IMR-90 (cell line): Measurements from ENCODE around the gene DAGLA. TPM values are rescaled to one million over a fixed set of nuclear protein-coding genes. Genes with fewer than 3 reads are reported as not detected.

Experiments
- ATAC-seq: fragments of 200-7000 bp; cut with Tn5 transposase; 2 replicates; pipeline ENCODE4 v1.9.1; 2020; ENCODE audit warnings: low read depth, mild to moderate bottlenecking, moderate library complexity
- BruUV-seq: library from RNA; stranded (reverse); fragments of 400-500 nt; replicated peaks from 2 replicates; lab custom pipeline; 2021; lab: Mats Ljungman, UMichigan
- CTCF ChIA-PET: fragments of 300-600 bp; formaldehyde crosslinking; extraction: SDS; loops from one replicate; lab custom pipeline; 2021; ENCODE audit warnings: antibody characterized with exemption; lab: Yijun Ruan, JAX
- POLR2A ChIA-PET: fragments of 300-600 bp; sonication (Branson Sonifier 250); formaldehyde crosslinking; loops from one replicate; lab custom pipeline; 2022; ENCODE audit warnings: antibody characterized with exemption; ENCODE audit not compliant: unreplicated experiment; lab: Charles Lee
- DNase-seq: peaks from one replicate; pipeline ENCODE4 v3.0.0; 2013
- H2AFZ ChIP-seq: replicated peaks from 2 replicates; pipeline ENCODE3; 2013; ENCODE audit warnings: low read length, mild to moderate bottlenecking; ENCODE audit not compliant: poor library complexity
- H2AK5ac ChIP-seq: 2 replicates; pipeline ENCODE4 v1.6.1; 2013; ENCODE audit warnings: low read depth, low read length, inconsistent platforms
- H2AK9ac ChIP-seq: replicated peaks from 2 replicates; pipeline ENCODE3; 2013; ENCODE audit warnings: mild to moderate bottlenecking, low read depth, low read length, moderate library complexity; ENCODE audit not compliant: poor library complexity
- H2BK120ac ChIP-seq: 2 replicates; pipeline ENCODE4 v1.6.1; 2013; ENCODE audit warnings: low read depth, low read length, inconsistent platforms
- H2BK15ac ChIP-seq: 3 replicates; pipeline ENCODE4 v1.6.1; 2013; ENCODE audit warnings: low read depth, low read length, inconsistent platforms
- H2BK20ac ChIP-seq: 2 replicates; pipeline ENCODE4 v1.6.1; 2013; ENCODE audit warnings: low read depth, mild to moderate bottlenecking, inconsistent platforms, low read length, moderate library complexity
- H2BK5ac ChIP-seq: 2 replicates; pipeline ENCODE4 v1.6.1; 2013; ENCODE audit warnings: mild to moderate bottlenecking, low read depth, low read length, inconsistent platforms; ENCODE audit not compliant: poor library complexity, severe bottlenecking
- H3K14ac ChIP-seq: replicated peaks from 2 replicates; pipeline ENCODE4 v1.6.1; 2013; ENCODE audit warnings: low read depth, low read length, inconsistent platforms
- H3K18ac ChIP-seq: 2 replicates; pipeline ENCODE4 v1.6.1; 2013; ENCODE audit warnings: low read depth, low read length, control low read depth
- H3K23ac ChIP-seq: 2 replicates; pipeline ENCODE4 v1.6.1; 2013; ENCODE audit warnings: low read depth, low read length, inconsistent platforms
- H3K27ac ChIP-seq: 2 replicates; pipeline ENCODE4 v1.5.1; 2013; ENCODE audit warnings: mild to moderate bottlenecking, control low read depth, low read length; ENCODE audit not compliant: insufficient read depth
- H3K27me3 ChIP-seq: 2 replicates; pipeline ENCODE4 v1.6.1; 2013; ENCODE audit warnings: low read length; ENCODE audit not compliant: control insufficient read depth, insufficient read depth
- H3K36me3 ChIP-seq: 2 replicates; pipeline ENCODE4 v1.6.1; 2013; ENCODE audit warnings: low read length, mixed read lengths; ENCODE audit not compliant: control insufficient read depth, insufficient read depth
- H3K4ac ChIP-seq: 2 replicates; pipeline ENCODE4 v1.6.1; 2013; ENCODE audit warnings: low read depth, low read length, inconsistent platforms
- H3K4me1 ChIP-seq: 2 replicates; pipeline ENCODE4 v1.6.1; 2013; ENCODE audit warnings: low read length, mixed read lengths; ENCODE audit not compliant: control insufficient read depth, insufficient read depth
- H3K4me2 ChIP-seq: 2 replicates; pipeline ENCODE4 v1.6.1; 2013; ENCODE audit warnings: low read depth, mild to moderate bottlenecking, control low read depth, low read length, moderate library complexity
- H3K4me3 ChIP-seq: 2 replicates; pipeline ENCODE4 v1.5.1; 2013; ENCODE audit warnings: low read depth, mild to moderate bottlenecking, control low read depth, low read length, moderate library complexity; ENCODE audit not compliant: insufficient read depth
- H3K56ac ChIP-seq: 2 replicates; pipeline ENCODE4 v1.6.1; 2013; ENCODE audit warnings: low read length, inconsistent platforms; ENCODE audit not compliant: insufficient read depth; ENCODE audit errors: extremely low read depth
- H3K79me1 ChIP-seq, 2 experiments: 2 replicates each; pipeline ENCODE4 v1.6.1; 2013; ENCODE audit warnings: low read length in 2 of 2, inconsistent platforms in 1 of 2, low read depth in 1 of 2
- H3K9ac ChIP-seq: 2 replicates; pipeline ENCODE4 v1.6.1; 2013; ENCODE audit warnings: low read depth, low read length, control low read depth
- H3K9me1 ChIP-seq: 2 replicates; pipeline ENCODE4 v1.6.1; 2013; ENCODE audit warnings: low read length, inconsistent platforms; ENCODE audit not compliant: insufficient read depth
- H3K9me3 ChIP-seq: 2 replicates; pipeline ENCODE4 v1.6.1; 2013; ENCODE audit warnings: low read length; ENCODE audit not compliant: control insufficient read depth, insufficient read depth
- H4K20me1 ChIP-seq: 2 replicates; pipeline ENCODE4 v1.6.1; 2013; ENCODE audit warnings: low read length, inconsistent platforms; ENCODE audit not compliant: insufficient read depth
- H4K5ac ChIP-seq: 2 replicates; pipeline ENCODE4 v1.6.1; 2013; ENCODE audit warnings: mild to moderate bottlenecking, low read depth, low read length, control low read depth
- H4K8ac ChIP-seq, 2 experiments: 2 replicates each; pipeline ENCODE4 v1.6.1; 2013; ENCODE audit warnings: low read depth in 2 of 2, low read length in 2 of 2, control low read depth in 1 of 2, inconsistent platforms in 1 of 2
- H4K91ac ChIP-seq: 2 replicates; pipeline ENCODE4 v1.6.1; 2013; ENCODE audit warnings: low read depth, low read length, inconsistent platforms; ENCODE audit not compliant: insufficient read depth
- BHLHE40 ChIP-seq: fragments of 150-350 bp; IDR thresholded peaks from 2 replicates; pipeline ENCODE4 v1.6.1; 2016; ENCODE audit warnings: mild to moderate bottlenecking, low read depth, low read length
- CEBPB ChIP-seq: IDR thresholded peaks from 2 replicates; pipeline ENCODE4 v1.6.1; 2012; ENCODE audit warnings: low read depth, low read length, improper control_type of control experiment
- CHD1 ChIP-seq: IDR thresholded peaks from 2 replicates; pipeline ENCODE4 v1.6.1; 2012; ENCODE audit warnings: low read depth, low read length, improper control_type of control experiment
- FOS ChIP-seq: fragments of 150-350 bp; IDR thresholded peaks from 2 replicates; pipeline ENCODE4 v1.6.1; 2016; ENCODE audit warnings: low read depth, low read length
- MAFK ChIP-seq: IDR thresholded peaks from 2 replicates; pipeline ENCODE4 v1.6.1; 2012; ENCODE audit warnings: low read depth, low read length, improper control_type of control experiment
- MAZ ChIP-seq: IDR thresholded peaks from 2 replicates; pipeline ENCODE4 v1.6.1; 2012; ENCODE audit warnings: low read depth, mild to moderate bottlenecking, low read length, improper control_type of control experiment, moderate library complexity, borderline replicate concordance
- MXI1 ChIP-seq: IDR thresholded peaks from 2 replicates; pipeline ENCODE4 v1.6.1; 2012; ENCODE audit warnings: low read depth, mild to moderate bottlenecking, low read length, moderate library complexity, borderline replicate concordance
- NFE2L2 ChIP-seq: fragments of 150-350 bp; IDR thresholded peaks from 2 replicates; pipeline ENCODE4 v1.6.1; 2016; ENCODE audit warnings: low read depth, mild to moderate bottlenecking, low read length
- POLR2A ChIP-seq: IDR thresholded peaks from 2 replicates; pipeline ENCODE4 v1.6.1; 2012; ENCODE audit warnings: mild to moderate bottlenecking, low read depth, low read length
- RAD21 ChIP-seq: IDR thresholded peaks from 2 replicates; pipeline ENCODE4 v1.6.1; 2012; ENCODE audit warnings: low read length, improper control_type of control experiment
- RCOR1 ChIP-seq: IDR thresholded peaks from 2 replicates; pipeline ENCODE4 v1.6.1; 2012; ENCODE audit warnings: mild to moderate bottlenecking, low read length, improper control_type of control experiment; ENCODE audit not compliant: insufficient replicate concordance
- RFX5 ChIP-seq: IDR thresholded peaks from 2 replicates; pipeline ENCODE4 v1.8.0; 2012; ENCODE audit warnings: low read depth, mild to moderate bottlenecking, low read length, moderate library complexity
- WGBS, 2 experiments: methylation state at CpG; one replicate each; pipeline versions ENCODE4 v1.1.5 to v1.1.7; 2013; ENCODE audit warnings: missing lambda C conversion rate in 2 of 2; ENCODE audit not compliant: insufficient read length in 1 of 2; ENCODE audit errors: extremely low coverage in 2 of 2; 5-methylcytosine and 5-hydroxymethylcytosine counted together
- dilution Hi-C: fragments of 300-500 bp; cut with HindIII; formaldehyde crosslinking; loops from one replicate; pipeline ENCODE4 v1.14.3; 2018; ENCODE audit warnings: low sequenced_read_pairs; ENCODE audit not compliant: unreplicated experiment
- in situ Hi-C: fragments of 300-500 bp; cut with MboI; formaldehyde crosslinking; loops from 3 replicates; pipeline ENCODE4 v1.14.3; 2019; ENCODE audit warnings: low sequenced_read_pairs, inconsistent platforms, mixed read lengths
- intact Hi-C: fragments of 100-400 bp; cut with micrococcal nuclease; formaldehyde crosslinking; loops from 2 replicates; pipeline ENCODE4 v1.10.0; 2022
- polyA plus RNA-seq, 3 experiments: library from polyadenylated mRNA; depleted of rRNA; stranded (reverse); fragments of >200 nt; gene quantifications; 2 replicates each; pipeline ENCODE4 v1.2.3, GENCODE V29; 2012; ENCODE audit warnings: low replicate concordance in 1 of 3
- total RNA-seq: library from RNA; depleted of rRNA; stranded (reverse); fragments of >200 nt; gene quantifications from 2 replicates; pipeline ENCODE4 v1.2.3, GENCODE V29; 2012
- TF ChIP-seq, protein P1 (sequence below): fragments of 150-350 bp; IDR thresholded peaks from 2 replicates; pipeline ENCODE4 v1.6.1; 2016; ENCODE audit warnings: low read depth, mild to moderate bottlenecking, low read length, moderate library complexity, borderline replicate concordance
- TF ChIP-seq, protein P2 (sequence below): conservative IDR thresholded peaks from 2 replicates; pipeline ENCODE4 v1.5.1; 2012; ENCODE audit warnings: mild to moderate bottlenecking, low read depth, low read length, improper control_type of control experiment

The DAGLA gene
- total and polyA plus RNA-seq, 2 of the 4 experiments (the other 2 are of a cell fraction) = 0.90 to 3.8 TPM

DNA sequence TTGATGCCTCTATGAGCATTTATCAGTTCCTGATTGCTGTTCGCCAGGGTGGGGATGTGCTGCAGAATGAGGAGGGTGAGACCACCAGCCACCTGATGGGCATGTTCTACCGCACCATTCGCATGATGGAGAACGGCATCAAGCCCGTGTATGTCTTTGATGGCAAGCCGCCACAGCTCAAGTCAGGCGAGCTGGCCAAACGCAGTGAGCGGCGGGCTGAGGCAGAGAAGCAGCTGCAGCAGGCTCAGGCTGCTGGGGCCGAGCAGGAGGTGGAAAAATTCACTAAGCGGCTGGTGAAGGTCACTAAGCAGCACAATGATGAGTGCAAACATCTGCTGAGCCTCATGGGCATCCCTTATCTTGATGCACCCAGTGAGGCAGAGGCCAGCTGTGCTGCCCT lies 115.3 kb downstream of the DAGLA start:
- dilution Hi-C loops = no loop called here
- H3K9me1 ChIP-seq = peaks cover 5% of the 10 kb centered on the region
- intact Hi-C loops = no loop called here
- H3K56ac ChIP-seq = no peak overlapping the region
- no peak overlapping the region for H2AK9ac ChIP-seq
- no peak overlapping the region for H3K27ac ChIP-seq
- ATAC-seq = no peak
- no peak overlapping the region for H3K23ac ChIP-seq
- no peaks in the 10 kb centered on the region for H3K9me3 ChIP-seq
- no peak overlapping the region for H3K4ac ChIP-seq
- no peak overlapping the region for H3K4me2 ChIP-seq
- 86% methylated on average over 11 of the region's 12 CpGs; no CpG with 5 or more reads in 1 of the 2 experiments for WGBS, 2 experiments
- H3K14ac ChIP-seq = no peak overlapping the region
- no peak overlapping the region for H4K91ac ChIP-seq
- POLR2A ChIA-PET = no interaction called here
- H3K18ac ChIP-seq = no peak overlapping the region
- CTCF ChIA-PET = interaction anchor here (3.6 kb wide), 1 partner anchor 312 kb away, joined by 27 read pairs; no protein-coding TSS in a partner anchor
- peaks cover 5% of the 10 kb centered on the region for H3K4me1 ChIP-seq
- in situ Hi-C loops = loop anchor here (5.0 to 10.0 kb wide), 2 partner anchors 157 to 309 kb away; partner anchors contain the start of gene BEST1
- no peak overlapping the region for H3K4me3 ChIP-seq
- no peak for DNase-seq
- BruUV-seq = no TSS peak
- no peak overlapping the region for H3K9ac ChIP-seq
- TF ChIP-seq, protein P1, sequence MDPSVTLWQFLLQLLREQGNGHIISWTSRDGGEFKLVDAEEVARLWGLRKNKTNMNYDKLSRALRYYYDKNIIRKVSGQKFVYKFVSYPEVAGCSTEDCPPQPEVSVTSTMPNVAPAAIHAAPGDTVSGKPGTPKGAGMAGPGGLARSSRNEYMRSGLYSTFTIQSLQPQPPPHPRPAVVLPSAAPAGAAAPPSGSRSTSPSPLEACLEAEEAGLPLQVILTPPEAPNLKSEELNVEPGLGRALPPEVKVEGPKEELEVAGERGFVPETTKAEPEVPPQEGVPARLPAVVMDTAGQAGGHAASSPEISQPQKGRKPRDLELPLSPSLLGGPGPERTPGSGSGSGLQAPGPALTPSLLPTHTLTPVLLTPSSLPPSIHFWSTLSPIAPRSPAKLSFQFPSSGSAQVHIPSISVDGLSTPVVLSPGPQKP = no peak
- TF ChIP-seq CHD1 (no peak), MAFK (no peak), RFX5 (no peak), FOS (no peak), NFE2L2 (no peak), CEBPB (no peak), MXI1 (no peak), RAD21 (no peak), POLR2A (no peak), RCOR1 (no peak), MAZ (no peak), BHLHE40 (no peak)
- TF ChIP-seq, protein P2, sequence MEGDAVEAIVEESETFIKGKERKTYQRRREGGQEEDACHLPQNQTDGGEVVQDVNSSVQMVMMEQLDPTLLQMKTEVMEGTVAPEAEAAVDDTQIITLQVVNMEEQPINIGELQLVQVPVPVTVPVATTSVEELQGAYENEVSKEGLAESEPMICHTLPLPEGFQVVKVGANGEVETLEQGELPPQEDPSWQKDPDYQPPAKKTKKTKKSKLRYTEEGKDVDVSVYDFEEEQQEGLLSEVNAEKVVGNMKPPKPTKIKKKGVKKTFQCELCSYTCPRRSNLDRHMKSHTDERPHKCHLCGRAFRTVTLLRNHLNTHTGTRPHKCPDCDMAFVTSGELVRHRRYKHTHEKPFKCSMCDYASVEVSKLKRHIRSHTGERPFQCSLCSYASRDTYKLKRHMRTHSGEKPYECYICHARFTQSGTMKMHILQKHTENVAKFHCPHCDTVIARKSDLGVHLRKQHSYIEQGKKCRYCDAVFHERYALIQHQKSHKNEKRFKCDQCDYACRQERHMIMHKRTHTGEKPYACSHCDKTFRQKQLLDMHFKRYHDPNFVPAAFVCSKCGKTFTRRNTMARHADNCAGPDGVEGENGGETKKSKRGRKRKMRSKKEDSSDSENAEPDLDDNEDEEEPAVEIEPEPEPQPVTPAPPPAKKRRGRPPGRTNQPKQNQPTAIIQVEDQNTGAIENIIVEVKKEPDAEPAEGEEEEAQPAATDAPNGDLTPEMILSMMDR = no peak
- H3K79me1 ChIP-seq = peaks cover 28 to 65% of the 10 kb centered on the region in 2 experiments
- H2AK5ac ChIP-seq = 0 out of 2 replicates have a peak overlapping the region, but pooled peaks have one; percentile 30
- H4K5ac ChIP-seq = no peak overlapping the region
- H3K27me3 ChIP-seq = no peaks in the 10 kb centered on the region
- no peak overlapping the region for H4K8ac ChIP-seq
- H2BK20ac ChIP-seq = no peak overlapping the region
- H2AFZ ChIP-seq = no peak overlapping the region
- H2BK15ac ChIP-seq = no peak overlapping the region
- peaks cover 12% of the 10 kb centered on the region for H3K36me3 ChIP-seq
- no peak overlapping the region for H2BK120ac ChIP-seq
- peaks cover 5% of the 10 kb centered on the region for H4K20me1 ChIP-seq
- no peak overlapping the region for H2BK5ac ChIP-seq
